Transverse colon (tissue), 4 donors: Measurements from ENCODE around the gene GGPS1.

ENCODE experiments used
- CTCF ChIP-seq, 5 experiments: fragments of 200-600 bp in 3 of 5; fragments of 450-650 bp in 2 of 5; sonication (generic) in 3 of 5; IDR thresholded peaks; 1 replicate in 2 of 5; 2 replicates in 3 of 5; pipeline ENCODE4 v1.5.1; 2016 to 2017; ENCODE audit warnings: antibody characterized with exemption in 5 of 5, inconsistent platforms in 3 of 5, mild to moderate bottlenecking in 2 of 5, moderate library complexity in 1 of 5
- POLR2A ChIP-seq: fragments of 450-650 bp; IDR thresholded peaks from one replicate; pipeline ENCODE4 v1.6.1; 2016; ENCODE audit warnings: antibody characterized with exemption, mild to moderate bottlenecking, moderate library complexity
- POLR2AphosphoS5 ChIP-seq, 3 donors: sonication (generic); formaldehyde crosslinking; IDR thresholded peaks; one replicate each; pipeline ENCODE4 v1.6.1; 2016; ENCODE audit warnings: antibody characterized with exemption in 3 of 3

GRCh38 chr1:235336903-235337302 lies 8.5 kb downstream of the GGPS1 start:
- no peak for TF ChIP-seq CTCF (IDR thresholded peaks at IDR 0.05)
- no peak for TF ChIP-seq POLR2AphosphoS5 (IDR thresholded peaks at IDR 0.05)
- no peak for TF ChIP-seq POLR2A
